SK-N-SH (cell line): ENCODE measurements around the gene FBN1. TPM values are rescaled to one million over a fixed set of nuclear protein-coding genes. Genes with fewer than 3 reads are reported as not detected.

ENCODE experiments used
- CTCF ChIA-PET: fragments of 300-600, 350-600 bp; formaldehyde crosslinking; extraction: SDS; loops from one replicate; lab custom pipeline; 2021; lab: Yijun Ruan, JAX
- POLR2A ChIA-PET: fragments of 350-600 bp; sonication (Branson Sonifier 250); formaldehyde crosslinking; extraction: SDS; loops from one replicate; lab custom pipeline; 2020; ENCODE audit warnings: antibody characterized with exemption, inconsistent platforms; lab: Yijun Ruan, JAX
- DNase-seq: peaks from one replicate; pipeline ENCODE4 v3.0.0; 2012
- H2AFZ ChIP-seq: fragments of 200-600 bp; sonication (generic); 2 replicates; pipeline ENCODE4 v1.8.1; 2016; ENCODE audit warnings: antibody characterized with exemption, mild to moderate bottlenecking, low read depth
- H3F3A ChIP-seq: fragments of 200-600 bp; sonication (generic); replicated peaks from 2 replicates; pipeline ENCODE3; 2016; ENCODE audit warnings: antibody characterized with exemption, mild to moderate bottlenecking; ENCODE audit not compliant: insufficient read depth
- H3K27ac ChIP-seq, 2 experiments: fragments of 200-500 bp in 1 of 2; fragments of 200-600 bp in 1 of 2; sonication (Bioruptor generic) in 1 of 2; sonication (generic), shearing (Covaris generic) in 1 of 2; 2 replicates each; pipeline versions ENCODE4 v1.5.1 to v1.6.1; 2014 to 2016; ENCODE audit warnings: low read depth in 2 of 2, inconsistent platforms in 1 of 2, low read length in 1 of 2, mild to moderate bottlenecking in 1 of 2, mixed read lengths in 1 of 2
- H3K27me3 ChIP-seq: fragments of 200-600 bp; sonication (generic), shearing (Covaris generic); 2 replicates; pipeline ENCODE4 v1.6.1; 2016; ENCODE audit warnings: mixed run types; ENCODE audit not compliant: insufficient read depth
- H3K36me3 ChIP-seq, 2 experiments: fragments of 200-500 bp in 1 of 2; fragments of 200-600 bp in 1 of 2; sonication (Bioruptor generic) in 1 of 2; sonication (generic) in 1 of 2; replicated peaks in 1 of 2; 2 replicates each; pipeline versions ENCODE3 to v1.5.1; 2014 to 2016; ENCODE audit warnings: low read length in 1 of 2, mild to moderate bottlenecking in 1 of 2; ENCODE audit not compliant: insufficient read depth in 2 of 2, control insufficient read depth in 1 of 2
- H3K4me1 ChIP-seq, 2 experiments: fragments of 200-500 bp in 1 of 2; fragments of 200-600 bp in 1 of 2; sonication (Bioruptor generic) in 1 of 2; sonication (generic), shearing (Covaris generic) in 1 of 2; 2 replicates each; pipeline versions ENCODE4 v1.5.1 to v1.6.1; 2014 to 2016; ENCODE audit warnings: low read depth in 1 of 2, low read length in 1 of 2, mixed run types in 1 of 2; ENCODE audit not compliant: insufficient read depth in 2 of 2, control insufficient read depth in 1 of 2
- H3K4me2 ChIP-seq: fragments of 200-600 bp; sonication (generic), shearing (Covaris generic); 2 replicates; pipeline ENCODE4 v1.6.1; 2017; ENCODE audit warnings: mixed run types
- H3K4me3 ChIP-seq, 2 experiments: fragments of 200-500 bp in 1 of 2; fragments of 200-600 bp in 1 of 2; sonication (Bioruptor generic) in 1 of 2; sonication (generic), shearing (Covaris generic) in 1 of 2; 2 replicates each; pipeline versions ENCODE4 v1.5.1 to v1.8.1; 2014 to 2016; ENCODE audit warnings: low read depth in 2 of 2, inconsistent platforms in 1 of 2, low read length in 1 of 2, mild to moderate bottlenecking in 1 of 2, mixed read lengths in 1 of 2, moderate library complexity in 1 of 2
- H3K79me2 ChIP-seq: fragments of 200-600 bp; sonication (generic); 2 replicates; pipeline ENCODE4 v1.8.1; 2017; ENCODE audit warnings: mild to moderate bottlenecking; ENCODE audit not compliant: insufficient read depth
- H3K9ac ChIP-seq: fragments of 200-600 bp; sonication (generic); 2 replicates; pipeline ENCODE4 v1.6.1; 2017; ENCODE audit warnings: mixed run types
- H3K9me2 ChIP-seq: fragments of 200-600 bp; sonication (generic); 2 replicates; pipeline ENCODE4 v1.6.1; 2017; ENCODE audit warnings: mixed run types
- H3K9me3 ChIP-seq: fragments of 200-600 bp; sonication (generic); 2 replicates; pipeline ENCODE4 v1.6.1; 2017; ENCODE audit warnings: mixed run types, mild to moderate bottlenecking, moderate library complexity
- H4K20me1 ChIP-seq: fragments of 200-600 bp; sonication (generic); 2 replicates; pipeline ENCODE4 v1.6.1; 2017; ENCODE audit warnings: mild to moderate bottlenecking, mixed run types; ENCODE audit not compliant: insufficient read depth
- ELF1 ChIP-seq: IDR thresholded peaks from 2 replicates; pipeline ENCODE4 v1.4.0; 2012
- EP300 ChIP-seq, 2 experiments: IDR thresholded peaks; 2 replicates each; pipeline versions ENCODE4 v1.4.0 to v1.6.1; 2012; ENCODE audit warnings: borderline replicate concordance in 1 of 2, low read depth in 1 of 2, low read length in 1 of 2
- EZH2phosphoT487 ChIP-seq: fragments of 200-600 bp; sonication (generic); IDR thresholded peaks from 2 replicates; pipeline ENCODE4 v1.6.1; 2017; ENCODE audit warnings: low read depth, mixed run types, mild to moderate bottlenecking, antibody characterized with exemption, moderate library complexity, borderline replicate concordance
- FOSL2 ChIP-seq: IDR thresholded peaks from 2 replicates; pipeline ENCODE4 v1.4.0; 2012; ENCODE audit warnings: low read depth, mild to moderate bottlenecking, moderate library complexity, borderline replicate concordance
- FOXJ3 ChIP-seq: sonication (generic); formaldehyde crosslinking; IDR thresholded peaks from 2 replicates; pipeline ENCODE4 v1.5.1; 2020; ENCODE audit warnings: mild to moderate bottlenecking, missing genetic modification reagents
- FOXM1 ChIP-seq: IDR thresholded peaks from 2 replicates; pipeline ENCODE4 v1.4.0; 2012; ENCODE audit warnings: low read depth, mild to moderate bottlenecking
- GABPA ChIP-seq: IDR thresholded peaks from 2 replicates; pipeline ENCODE4 v1.4.0; 2012; ENCODE audit warnings: low read depth, mild to moderate bottlenecking
- GATA2 ChIP-seq: sonication (generic); formaldehyde crosslinking; IDR thresholded peaks from 2 replicates; pipeline ENCODE4 v1.5.0; 2020; ENCODE audit warnings: mild to moderate bottlenecking, missing genetic modification reagents
- NRF1 ChIP-seq: IDR thresholded peaks from 2 replicates; pipeline ENCODE4 v1.6.1; 2012; ENCODE audit warnings: low read depth, mild to moderate bottlenecking, low read length
- PBX3 ChIP-seq: IDR thresholded peaks from 2 replicates; pipeline ENCODE4; 2012
- RAD21 ChIP-seq: IDR thresholded peaks from 2 replicates; pipeline ENCODE4 v1.6.1; 2012; ENCODE audit warnings: mild to moderate bottlenecking, low read length
- RCOR1 ChIP-seq: fragments of 150-350 bp; IDR thresholded peaks from 2 replicates; pipeline ENCODE4 v1.6.1; 2017; ENCODE audit warnings: antibody characterized with exemption, low read length
- RXRA ChIP-seq: IDR thresholded peaks from 2 replicates; pipeline ENCODE4 v1.4.0; 2012; ENCODE audit warnings: low read depth, mild to moderate bottlenecking, borderline replicate concordance
- TAF1 ChIP-seq: IDR thresholded peaks from 2 replicates; pipeline ENCODE4 v1.6.1; 2012; ENCODE audit warnings: low read depth, mild to moderate bottlenecking, low read length, moderate library complexity, borderline replicate concordance
- TCF12 ChIP-seq: IDR thresholded peaks from 2 replicates; pipeline ENCODE4 v1.4.0; 2012
- TEAD4 ChIP-seq: IDR thresholded peaks from 2 replicates; pipeline ENCODE4 v1.4.0; 2012; ENCODE audit warnings: mild to moderate bottlenecking, borderline replicate concordance; ENCODE audit not compliant: insufficient read depth
- USF1 ChIP-seq: IDR thresholded peaks from 2 replicates; pipeline ENCODE4 v1.4.0; 2012; ENCODE audit warnings: low read depth, borderline replicate concordance
- USF2 ChIP-seq: fragments of 150-350 bp; IDR thresholded peaks from 2 replicates; pipeline ENCODE4 v1.6.1; 2017; ENCODE audit warnings: antibody characterized with exemption, low read length, low read depth, borderline replicate concordance
- YY1 ChIP-seq: IDR thresholded peaks from 2 replicates; pipeline ENCODE4 v1.4.0; 2012; ENCODE audit warnings: low read depth, mild to moderate bottlenecking
- ZBTB33 ChIP-seq: IDR thresholded peaks from 2 replicates; pipeline ENCODE4 v1.4.0; 2012; ENCODE audit warnings: low read depth, borderline replicate concordance
- WGBS: methylation state at CpG from one replicate; pipeline ENCODE4 v1.1.6; 2017; ENCODE audit warnings: low lambda C conversion rate; 5-methylcytosine and 5-hydroxymethylcytosine counted together
- polyA plus RNA-seq, 3 experiments: library from polyadenylated mRNA; depleted of rRNA; stranded (reverse); fragments of >200 nt; gene quantifications; 2 replicates each; pipeline ENCODE4 v1.2.3, GENCODE V29; 2012

FBN1 gene
- polyA plus RNA-seq, 1 of the 3 experiments (the other 2 are of a cell fraction) = 248 TPM

GRCh38 chr15:48515500-48515899 lies 130.0 kb downstream of the FBN1 start:
- Histone ChIP-seq H3K9ac (no peak overlapping the region), H3K9me3 (no peaks in the 10 kb centered on the region), H3K4me1 (peaks cover 0 to 5% of the 10 kb centered on the region in 2 experiments; a peak in 2 of 4 replicates), H3F3A (peaks cover 49% of the 10 kb centered on the region), H3K9me2 (no peaks in the 10 kb centered on the region)
- no peak for TF ChIP-seq TAF1
- TF ChIP-seq TEAD4 = no peak
- no peak for TF ChIP-seq USF1
- TF ChIP-seq ZBTB33 = no peak
- TF ChIP-seq TCF12 = no peak
- TF ChIP-seq FOSL2 = no peak
- TF ChIP-seq YY1 = no peak
- TF ChIP-seq FOXJ3 (CRISPR knock-in tag) = no peak
- no peak for TF ChIP-seq EP300 (IDR thresholded peaks at IDR 0.05; ENCODE audit: borderline replicate concordance in 1 of 2, low read depth in 1 of 2, low read length in 1 of 2)
- no peak for TF ChIP-seq EZH2phosphoT487
- TF ChIP-seq RAD21 = no peak
- TF ChIP-seq ELF1 = no peak
- TF ChIP-seq GATA2 = no peak
- TF ChIP-seq, all 33 proteins: peak for 0
- Histone ChIP-seq H3K4me3 (no peak overlapping the region), H3K27ac (no peak overlapping the region), H3K4me2 (no peak overlapping the region), H3K36me3 (peaks cover 95 to 98% of the 10 kb centered on the region in 2 experiments), H3K79me2 (peaks cover 21% of the 10 kb centered on the region; the same call in 1 of the 2 replicates), H2AFZ (no peak overlapping the region), H4K20me1 (no peaks in the 10 kb centered on the region), H3K27me3 (no peaks in the 10 kb centered on the region)
- CTCF ChIA-PET = interaction anchor here (1.2 to 1.7 kb wide), 2 partner anchors 17 to 158 kb away, joined by 3 to 5 read pairs; no protein-coding TSS in a partner anchor
- WGBS = 58% methylated on average over 2 of the region's 2 CpGs
- DNase-seq = no peak
- POLR2A ChIA-PET = interaction anchor here (0.6 kb wide), 1 partner anchor 218 kb away, joined by 3 read pairs; no protein-coding TSS in a partner anchor

- Histone ChIP-seq H4K20me1 (no peaks in the 10 kb centered on the region), H3K4me3 (no peak overlapping the region), H3K4me2 (no peak overlapping the region), H3K27ac (peak overlapping the region in 1 of 2 experiments; percentile 24; a peak in 1 of 4 replicates), H3K79me2 (peaks cover 16% of the 10 kb centered on the region; the same call in 1 of the 2 replicates), H3K27me3 (no peaks in the 10 kb centered on the region), H2AFZ (no peak overlapping the region), H3F3A (peaks cover 54% of the 10 kb centered on the region), H3K36me3 (peaks cover 95 to 98% of the 10 kb centered on the region in 2 experiments), H3K9me2 (no peaks in the 10 kb centered on the region), H3K4me1 (peaks cover 0 to 5% of the 10 kb centered on the region in 2 experiments; a peak in 2 of 4 replicates), H3K9me3 (no peaks in the 10 kb centered on the region), H3K9ac (no peak overlapping the region)
- ChIA-PET POLR2A (no interaction called here), CTCF (interaction anchor here (0.8 to 1.7 kb wide), 3 partner anchors 9 to 156 kb away, joined by 3 to 5 read pairs (median 3); no protein-coding TSS in a partner anchor)
- WGBS = 98% methylated on average over 2 of the region's 2 CpGs
- DNase-seq = no peak
- TF ChIP-seq RCOR1 = no peak
- no peak for TF ChIP-seq RXRA
- TF ChIP-seq TEAD4 = no peak
- no peak for TF ChIP-seq GATA2
- no peak for TF ChIP-seq FOXM1
- TF ChIP-seq FOSL2 = no peak
- TF ChIP-seq USF2 = no peak
- TF ChIP-seq ZBTB33 = no peak
- no peak for TF ChIP-seq NRF1
- no peak for TF ChIP-seq GABPA
- no peak for TF ChIP-seq PBX3
These were observed 131.2 kb downstream of the FBN1 start for GRCh38 chr15:48514103-48514816.
